ENCODE data around the gene CCDC71L. TPM values are rescaled to one million over a fixed set of nuclear protein-coding genes. Genes with fewer than 3 reads are reported as not detected.

CCDC71L gene
- total RNA-seq, 1 donor from 2014 or later = 7.4 TPM

- no peak for DNase-seq
These were observed 1.6 kb downstream of the CCDC71L start for GRCh38 chr7:106659166-106659962.

DNA sequence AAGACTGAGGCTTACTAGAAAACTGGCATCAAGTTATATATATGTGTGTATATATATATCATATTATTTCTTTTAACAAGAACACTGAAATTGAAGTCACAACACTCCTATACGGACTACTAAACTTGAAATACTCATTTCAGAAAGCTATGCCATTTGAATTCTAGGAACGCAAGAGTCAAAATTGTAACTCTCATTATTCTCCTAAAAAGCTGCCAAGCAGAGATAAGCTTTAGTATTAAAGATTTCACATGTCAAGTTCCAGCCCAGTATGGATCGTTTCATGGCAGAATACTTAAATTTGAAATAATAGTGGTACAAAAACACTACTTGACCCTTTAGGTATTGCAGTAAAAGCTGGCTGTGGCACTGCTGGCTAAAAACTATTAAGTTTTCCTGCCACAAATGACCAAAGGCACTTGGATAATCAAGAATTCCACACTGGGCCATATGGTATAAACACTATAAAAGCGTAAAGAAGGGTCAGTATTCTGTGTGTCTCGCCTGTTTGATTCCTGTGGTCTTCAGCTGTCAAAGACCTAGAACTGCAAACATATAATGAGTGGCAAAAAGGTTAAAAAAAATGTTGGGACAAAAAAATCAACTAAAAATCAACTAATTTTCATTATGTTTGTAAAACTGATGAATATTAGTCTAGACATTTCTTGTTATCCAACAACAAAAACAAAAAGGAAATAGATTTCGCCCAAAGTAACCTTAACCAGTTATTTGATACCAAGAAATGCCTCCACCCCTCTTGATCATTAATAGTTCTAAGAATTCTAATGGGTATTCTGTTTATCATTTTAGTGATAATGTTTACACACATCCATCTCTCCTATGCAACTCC, 2.4 kb downstream of the CCDC71L start:
- DNase-seq = no peak

DNA sequence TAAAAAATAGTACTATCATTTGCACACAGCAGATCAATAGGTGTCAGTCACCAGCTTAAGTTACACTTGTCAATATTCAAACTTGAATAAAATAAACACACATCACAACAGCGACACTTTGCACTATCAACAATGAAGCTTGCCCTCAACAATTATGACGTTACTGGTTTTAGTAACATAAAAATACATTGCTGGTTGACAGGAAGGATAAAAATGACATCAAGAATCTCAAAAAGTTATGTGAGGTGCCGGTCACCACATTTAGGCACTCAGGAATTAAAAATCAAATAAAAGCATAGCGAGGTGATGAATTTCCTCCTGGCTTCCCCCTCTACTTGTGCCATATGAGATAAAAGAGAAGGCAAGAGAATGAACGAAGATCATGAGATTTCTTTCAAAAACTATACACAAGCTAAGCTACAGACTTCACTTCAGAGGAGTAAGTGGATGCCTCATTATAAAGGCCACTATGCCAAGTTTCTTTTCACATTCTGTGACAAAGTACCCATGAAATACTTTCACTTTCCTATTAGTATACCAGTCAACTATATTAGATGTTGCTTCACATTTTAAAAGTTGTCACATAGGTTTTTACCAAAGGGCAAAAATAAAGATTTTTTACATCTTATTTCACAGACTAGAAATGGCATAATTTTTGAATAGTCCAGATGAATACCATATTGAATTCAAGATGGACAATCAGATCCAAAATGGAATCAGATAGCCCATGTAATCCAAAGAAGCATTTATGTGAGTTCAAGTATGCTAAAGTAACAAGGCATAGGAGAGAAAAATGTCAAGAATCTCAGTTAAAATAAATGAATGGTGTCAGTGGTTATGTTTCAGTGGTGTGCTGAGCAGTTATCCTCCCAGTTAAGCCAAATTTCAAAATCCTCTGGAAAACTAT, 3.6 kb downstream of the CCDC71L start:
- no peak for DNase-seq

- DNase-seq = no peak
These were observed 5.1 kb downstream of the CCDC71L start for GRCh38 chr7:106655703-106656498.

GRCh38 chr7:106653488-106653887, 7.5 kb downstream of the CCDC71L start:
- DNase-seq = no peak

- DNase-seq = no peak
These were observed 8.0 kb downstream of the CCDC71L start for GRCh38 chr7:106652909-106653308.

- DNase-seq = no peak
These were observed 8.9 kb downstream of the CCDC71L start for GRCh38 chr7:106652092-106652491.

DNA sequence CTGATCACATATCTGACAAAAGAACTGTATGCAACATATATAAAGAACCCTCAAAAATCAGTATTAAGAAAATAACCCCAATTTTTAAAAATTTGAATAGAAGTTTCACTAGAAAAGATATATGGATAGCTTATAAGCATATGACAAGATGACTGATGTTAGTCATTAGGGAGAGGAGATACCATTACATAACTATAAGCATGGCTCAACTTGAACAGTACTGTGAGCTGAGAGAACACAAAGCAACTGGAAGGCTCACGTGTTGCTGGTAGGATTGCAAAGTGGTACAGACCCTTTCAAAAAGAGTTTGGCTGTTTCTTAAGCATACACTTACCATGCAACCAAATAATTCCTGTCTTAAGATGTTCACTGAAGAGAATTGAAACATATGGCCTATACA, 14.7 kb downstream of the CCDC71L start:
- DNase-seq = no peak

GRCh38 chr7:106644999-106645398, 16.0 kb downstream of the CCDC71L start:
- no peak for DNase-seq

GRCh38 chr7:106643216-106644000, 17.6 kb downstream of the CCDC71L start:
- no peak for DNase-seq

DNA sequence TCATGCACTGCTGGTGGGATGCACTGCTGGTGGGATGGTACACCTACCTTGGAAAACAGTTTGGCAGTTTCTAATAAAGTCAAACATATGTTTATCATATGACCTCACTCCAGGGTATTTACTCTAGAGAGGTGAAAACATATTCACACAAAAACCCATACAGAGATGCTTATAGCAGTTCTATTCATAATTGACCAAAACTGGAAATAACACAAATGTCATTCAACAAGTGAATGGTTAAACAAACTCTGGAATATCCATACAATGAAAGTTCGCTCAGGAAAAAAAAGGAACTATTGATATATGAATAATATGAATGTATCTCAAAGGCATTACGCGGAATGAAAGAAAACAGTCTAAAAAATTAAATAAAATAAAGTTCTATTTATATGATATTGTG, 19.5 kb downstream of the CCDC71L start:
- no peak for DNase-seq

GRCh38 chr7:106640368-106641141, 20.4 kb downstream of the CCDC71L start:
- DNase-seq = no peak

DNA sequence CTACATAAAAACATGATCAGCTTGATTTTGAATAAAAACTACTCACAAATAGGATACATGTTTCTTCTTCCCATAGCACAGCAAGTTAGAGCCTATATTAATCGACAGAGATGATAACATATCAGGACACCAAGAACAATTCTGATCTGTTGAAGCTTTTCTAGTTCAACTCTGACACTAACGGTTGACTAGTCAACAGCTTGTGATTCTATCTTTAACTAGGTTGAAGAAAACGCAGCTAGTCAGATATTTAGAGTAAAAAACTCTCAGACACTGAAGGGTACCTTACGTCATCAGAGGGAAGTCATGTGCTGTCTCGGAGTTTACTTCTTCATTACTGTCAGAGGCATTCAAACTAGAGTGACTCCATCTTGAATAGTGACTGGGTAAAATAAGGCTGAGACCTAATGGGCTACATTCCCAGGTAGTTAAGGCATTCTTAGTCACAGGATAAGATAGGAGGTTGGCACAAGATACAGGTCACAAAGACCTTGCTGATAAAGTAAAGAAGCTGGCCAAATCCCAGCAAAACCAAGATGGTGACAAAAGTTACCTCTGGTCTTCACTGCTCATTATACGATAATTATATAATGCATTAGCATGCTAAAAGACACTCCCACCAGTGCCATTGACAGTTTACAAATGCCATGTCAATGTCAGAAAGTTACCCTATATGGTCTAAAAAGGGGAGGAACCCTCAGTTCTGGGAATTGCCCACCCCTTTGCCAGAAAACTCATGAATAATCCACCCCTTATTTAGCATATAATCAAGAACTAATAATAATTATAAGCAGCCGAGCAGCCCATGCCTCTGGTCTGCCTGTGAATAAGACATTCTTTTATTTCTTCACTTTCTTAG, 21.3 kb downstream of the CCDC71L start:
- DNase-seq = no peak

DNA sequence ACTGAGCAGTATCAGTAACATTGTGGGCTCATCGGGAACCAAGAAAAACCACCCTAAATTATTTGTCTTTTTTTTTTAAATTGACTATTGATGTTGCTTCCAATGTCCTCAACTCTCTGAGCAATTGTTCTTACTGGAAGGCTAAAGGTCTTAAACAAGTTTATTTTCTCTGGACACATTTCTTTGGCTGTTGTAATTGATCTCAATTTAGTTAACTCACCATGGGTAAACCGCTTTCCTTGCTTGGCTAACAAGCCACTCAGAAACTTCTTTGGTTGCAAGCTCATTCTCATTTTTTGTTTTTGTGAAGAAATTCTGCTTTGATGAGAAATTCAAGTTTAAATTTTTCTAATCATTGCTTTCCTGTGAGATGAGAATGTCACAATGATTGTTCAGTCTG, 25.5 kb downstream of the CCDC71L start:
- DNase-seq = no peak

DNA sequence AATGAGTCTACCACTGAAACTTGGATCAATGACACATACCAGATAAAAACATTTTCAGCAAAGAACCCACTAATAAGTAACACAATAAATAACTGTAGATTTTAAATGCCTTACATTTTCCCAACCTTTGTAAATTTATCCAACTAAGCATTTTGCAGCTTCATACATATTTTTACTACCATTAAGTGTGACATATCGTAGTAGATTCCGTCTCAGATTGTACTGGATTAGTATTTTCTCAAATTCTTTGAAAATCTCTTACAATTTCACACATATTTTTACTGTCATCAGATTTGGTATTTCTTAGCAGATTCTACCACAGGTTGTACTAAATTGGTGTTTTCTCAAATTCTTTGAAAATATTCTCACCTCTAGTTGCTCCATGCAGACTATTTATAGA, 26.0 kb downstream of the CCDC71L start:
- DNase-seq = no peak

GRCh38 chr7:106630648-106631047, 30.3 kb downstream of the CCDC71L start:
- no peak for DNase-seq

DNA sequence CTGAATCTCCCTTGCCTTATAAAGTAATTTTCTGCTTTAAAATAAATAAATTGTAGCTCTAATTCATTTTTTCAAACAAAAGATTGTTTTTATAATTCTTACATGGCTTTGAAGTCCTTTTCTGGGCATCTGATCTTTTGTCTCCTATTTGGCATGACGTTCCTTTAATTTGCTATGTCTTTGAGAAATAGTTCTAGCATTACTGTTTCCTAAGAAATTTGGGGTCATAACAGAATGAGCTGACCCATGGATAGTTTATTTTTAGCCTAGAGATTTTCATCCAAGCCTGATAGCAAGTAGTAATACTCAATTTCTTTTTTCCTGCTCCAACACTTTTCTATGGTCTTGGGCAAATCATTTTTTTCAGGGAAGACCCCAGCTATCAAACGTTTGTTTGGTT, 31.4 kb downstream of the CCDC71L start:
- no peak for DNase-seq

DNA sequence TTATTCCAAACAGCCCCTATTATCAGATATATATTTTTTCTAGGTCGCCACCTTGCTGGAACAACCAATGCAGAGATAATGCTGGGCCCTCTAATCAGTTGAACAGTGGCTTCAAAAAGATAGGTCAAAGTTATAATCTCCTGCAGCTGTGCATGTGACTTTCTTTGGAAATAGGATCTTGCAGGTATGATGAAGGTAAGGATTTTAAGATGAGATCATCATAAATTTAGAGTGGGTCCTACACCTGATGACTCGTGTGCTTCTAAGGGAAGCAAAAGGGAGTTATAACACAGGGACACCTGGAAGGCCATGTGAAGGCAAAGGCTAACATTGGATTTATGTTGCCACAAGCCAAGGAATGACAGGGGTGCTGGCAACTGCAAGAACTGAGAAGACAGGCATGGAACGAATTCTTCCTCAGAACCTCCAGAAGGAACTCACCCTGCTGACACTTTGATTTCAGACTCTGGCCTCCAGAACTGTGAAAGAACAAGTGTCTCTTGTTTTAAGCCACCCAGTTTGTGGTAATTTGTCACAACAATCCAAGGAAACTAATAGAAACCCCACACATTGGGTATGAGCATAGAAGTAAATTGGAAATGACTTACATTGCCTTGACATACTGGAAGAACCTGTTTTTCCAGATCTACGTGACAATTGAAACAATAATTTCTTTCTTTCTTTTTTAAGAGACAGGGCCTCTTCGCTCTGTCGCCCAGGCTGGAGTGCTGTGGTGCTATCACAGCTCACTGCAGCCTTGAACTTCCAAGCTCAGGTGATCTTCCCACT, 34.4 kb downstream of the CCDC71L start:
- DNase-seq = no peak

All from skin of body (tissue), 2 donors.